HG03469 (cell line): ENCODE results near the gene DLK1.

Experiments
- ATAC-seq: cut with Tn5 transposase; IDR thresholded peaks from one replicate; pipeline ENCODE4 v1.9.1; 2021; ENCODE audit warnings: mild to moderate bottlenecking, moderate library complexity, moderate number of reproducible peaks; ENCODE audit not compliant: unreplicated experiment

Gene DLK1

GRCh38 chr14:100692859-100693558 lies 33.7 kb upstream of the DLK1 start:
- ATAC-seq, result no peak

GRCh38 chr14:100693877-100694578 lies 32.7 kb upstream of the DLK1 start:
- ATAC-seq, result no peak

GRCh38 chr14:100694579-100695422 lies 31.9 kb upstream of the DLK1 start:
- ATAC-seq, result no peak

DNA sequence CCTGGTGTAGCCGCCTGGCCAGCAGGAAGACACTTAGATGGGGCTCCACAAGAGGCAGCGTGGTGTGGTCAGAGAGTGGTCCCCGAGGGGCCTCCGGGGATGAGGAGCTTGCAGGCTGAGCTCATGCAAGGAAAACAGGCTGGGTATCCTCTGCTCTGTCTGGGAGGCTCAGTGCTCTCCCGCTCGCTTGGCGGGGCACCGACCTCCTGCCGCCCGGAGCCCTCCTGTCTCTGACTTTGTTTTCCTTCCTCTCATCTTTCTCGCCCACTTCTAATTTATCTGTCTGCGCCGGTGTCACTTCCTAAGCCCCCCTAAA lies 31.3 kb upstream of the DLK1 start:
- ATAC-seq, result no peak

DNA sequence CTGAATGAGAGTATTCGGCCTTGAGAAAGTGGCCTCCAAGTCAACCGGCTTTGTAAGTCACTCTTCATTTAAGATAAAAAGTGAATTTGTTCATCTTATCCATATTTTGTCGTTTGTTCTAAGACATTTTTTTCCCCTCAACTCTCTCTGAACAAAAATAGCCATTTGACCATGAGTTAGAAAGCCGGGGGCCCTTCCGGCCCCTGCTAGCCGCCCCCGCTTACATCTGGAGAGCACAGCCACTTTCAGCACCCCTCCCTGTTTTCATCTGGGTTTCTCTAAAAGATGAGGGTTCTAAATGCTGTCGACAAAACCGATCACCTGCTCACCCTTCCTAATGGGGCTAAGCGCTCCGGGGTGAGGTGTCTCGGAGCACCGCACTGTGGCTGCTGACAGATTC lies 30.7 kb upstream of the DLK1 start:
- ATAC-seq, result no peak

- ATAC-seq, result no peak
Observed at GRCh38 chr14:100696590-100696989, 30.1 kb upstream of the DLK1 start.

GRCh38 chr14:100698066-100698465 lies 28.6 kb upstream of the DLK1 start:
- no peak for ATAC-seq

GRCh38 chr14:100698666-100699448 lies 27.8 kb upstream of the DLK1 start:
- ATAC-seq, result no peak

DNA sequence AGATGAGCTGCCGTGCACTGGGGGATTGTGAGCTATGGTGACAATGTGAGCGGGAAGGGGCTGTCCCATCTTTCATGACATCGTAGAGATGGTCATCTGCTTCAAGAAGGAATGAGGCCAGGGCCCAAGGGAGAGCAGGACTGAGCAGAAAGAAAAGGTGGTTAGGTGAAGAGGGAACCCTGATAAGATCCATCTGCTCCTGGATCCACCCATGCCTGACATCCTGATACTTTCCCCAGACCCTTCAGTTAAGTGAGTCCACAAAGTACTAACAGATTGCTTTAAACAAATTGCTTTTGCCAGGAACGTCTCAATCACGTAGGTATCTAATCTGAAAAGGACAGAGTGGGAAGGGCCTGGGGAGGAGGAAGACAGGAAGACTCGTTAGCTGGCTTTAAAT lies 25.4 kb upstream of the DLK1 start:
- ATAC-seq, result no peak

DNA sequence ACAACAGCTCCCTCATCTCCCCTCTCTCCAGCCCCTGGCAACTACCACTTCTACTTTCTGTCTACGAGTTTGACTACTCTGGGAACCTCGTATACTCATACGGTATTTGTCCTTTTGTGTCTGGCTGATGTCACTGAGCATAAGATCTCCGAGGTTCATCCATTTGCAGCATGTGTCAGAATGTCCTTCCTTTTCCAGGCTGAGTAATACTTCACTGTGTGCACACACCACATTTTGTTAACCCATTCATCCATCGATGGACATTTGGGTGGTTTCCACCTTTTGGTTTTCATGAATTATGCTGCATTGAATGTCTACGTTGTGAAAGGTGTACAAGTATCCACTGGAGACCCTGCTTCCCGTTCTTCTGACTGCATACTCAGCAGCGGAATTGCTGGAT lies 24.1 kb upstream of the DLK1 start:
- no peak for ATAC-seq

- no peak for ATAC-seq
Observed at GRCh38 chr14:100703386-100704220, 23.1 kb upstream of the DLK1 start.

GRCh38 chr14:100706200-100706599 lies 20.5 kb upstream of the DLK1 start:
- ATAC-seq, result no peak

DNA sequence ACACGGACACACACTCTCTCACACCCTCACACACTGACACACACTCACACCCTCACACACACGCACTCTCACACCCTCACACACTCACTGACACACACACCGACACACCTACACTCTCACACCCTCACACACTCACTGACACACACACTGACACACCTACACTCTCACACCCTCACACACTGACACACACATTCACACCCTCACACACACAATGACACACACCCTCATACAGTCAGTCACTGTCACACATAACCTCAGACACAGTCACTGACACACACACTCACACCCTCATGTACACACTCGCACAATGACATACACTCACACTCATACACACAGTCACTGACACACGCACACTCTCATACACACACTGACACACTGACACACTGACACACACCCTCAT lies 19.8 kb upstream of the DLK1 start:
- ATAC-seq, result no peak

- no peak for ATAC-seq
Observed at GRCh38 chr14:100708425-100709288, 18.0 kb upstream of the DLK1 start.

DNA sequence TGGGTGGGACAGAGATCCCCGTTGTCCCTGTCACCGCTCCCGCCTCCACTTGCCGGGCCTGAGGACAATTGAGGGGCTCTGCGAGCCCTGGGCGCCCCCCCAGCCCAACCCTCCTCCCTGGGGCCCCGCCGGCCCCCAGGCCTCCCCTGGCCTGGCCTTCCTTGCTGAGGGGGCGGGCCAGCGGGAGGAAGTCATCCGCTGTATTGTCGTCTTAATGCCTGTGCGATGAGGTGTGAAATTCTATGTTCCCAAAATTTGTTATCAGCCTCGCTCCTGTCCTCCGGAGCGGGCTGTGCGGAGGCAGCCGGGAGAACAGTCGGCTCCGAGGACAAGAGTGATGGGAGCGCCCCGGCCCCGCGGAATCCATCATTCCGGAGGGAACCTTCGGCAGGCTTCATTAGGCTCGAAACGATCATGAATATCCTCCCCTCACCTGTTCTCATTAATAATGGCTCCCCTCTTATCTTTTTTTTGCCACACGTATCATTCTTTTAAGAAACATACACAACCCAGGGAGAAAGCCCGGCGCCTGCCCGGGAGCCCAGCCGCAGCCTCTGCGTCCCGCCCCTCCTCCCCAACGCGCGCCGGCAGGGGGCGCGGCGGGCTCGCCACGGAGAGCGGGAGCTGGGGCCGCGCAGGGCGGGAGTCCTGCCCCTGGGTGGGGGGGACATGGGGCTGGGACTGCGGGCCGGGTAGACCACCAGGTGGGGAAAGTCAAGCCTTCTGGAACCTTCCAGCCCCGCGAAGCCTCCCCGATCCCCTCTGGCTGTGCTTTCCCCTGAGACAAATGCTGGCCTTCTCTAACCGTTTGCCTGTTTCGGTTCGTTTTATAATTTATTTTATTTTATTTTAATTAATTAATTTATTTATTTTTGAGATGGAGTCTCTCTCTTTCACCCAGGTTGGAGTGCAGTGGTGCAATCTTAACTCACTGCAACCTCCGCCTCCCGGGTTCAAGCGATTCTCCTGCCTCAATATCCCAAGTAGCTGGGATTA lies 17.1 kb upstream of the DLK1 start:
- no peak for ATAC-seq

GRCh38 chr14:100710391-100710790 lies 16.3 kb upstream of the DLK1 start:
- ATAC-seq, result no peak

DNA sequence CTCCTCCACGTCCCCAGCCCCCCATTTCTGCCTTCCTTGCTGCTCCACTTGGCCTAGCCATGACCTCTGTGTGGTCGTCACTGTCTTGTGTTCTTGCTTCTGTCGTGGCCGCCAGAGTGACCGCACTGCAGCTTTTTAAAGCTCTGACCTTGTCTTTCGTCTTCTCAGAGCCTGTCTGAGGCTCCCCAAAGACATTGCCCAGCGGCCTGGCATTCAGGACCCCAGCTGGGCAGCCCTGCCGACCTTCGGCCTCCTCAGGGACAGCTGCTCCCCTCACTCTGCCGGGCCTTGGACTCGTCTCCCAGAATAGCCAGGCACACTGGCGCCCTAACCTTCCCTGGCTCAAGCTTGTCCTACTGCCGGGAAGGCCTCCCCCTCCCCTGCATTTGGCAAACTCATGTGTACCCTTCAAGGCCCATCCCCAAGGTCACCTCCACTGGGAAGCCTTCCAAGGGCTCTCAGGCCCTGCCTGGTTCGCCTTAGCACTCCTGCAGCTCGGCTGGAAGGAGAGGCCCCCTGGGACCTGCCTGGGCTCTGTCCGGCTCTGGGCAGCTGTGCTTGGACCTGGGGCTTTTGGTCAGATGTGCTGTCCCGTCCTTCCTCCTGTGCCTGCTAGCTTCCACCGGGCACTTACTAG lies 15.7 kb upstream of the DLK1 start:
- no peak for ATAC-seq

DNA sequence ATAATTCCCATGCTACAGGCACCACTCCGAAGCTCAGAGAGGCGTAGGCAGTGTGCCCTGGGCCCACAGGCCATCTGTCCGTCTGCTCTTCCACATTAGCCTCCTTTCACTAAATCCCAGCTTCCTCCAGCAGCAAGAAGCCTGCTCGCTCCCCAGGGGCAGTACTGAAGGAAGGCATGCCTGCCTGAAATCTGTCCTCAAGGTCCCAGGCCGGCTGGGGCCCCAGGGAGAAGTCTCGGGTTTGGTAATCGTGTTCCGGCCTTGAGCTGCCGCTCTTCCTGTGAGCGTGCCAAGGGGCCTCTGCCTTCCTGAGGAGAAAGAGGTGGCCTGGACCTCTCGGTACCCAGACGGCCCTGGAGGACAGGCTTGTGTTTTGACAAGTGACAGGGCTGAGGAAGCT lies 15.2 kb upstream of the DLK1 start:
- no peak for ATAC-seq
